ENCODE data around the gene DROSHA. TPM values are rescaled to one million over a fixed set of nuclear protein-coding genes. Genes with fewer than 3 reads are reported as not detected.

DROSHA gene
- total and polyA plus RNA-seq, 2 of the 8 experiments (the other 6 are each of a cell fraction or from before 2014, with no cell fraction given) = 65.9 to 122 TPM

GRCh38 chr5:31401691-31402090 lies 130.2 kb downstream of the DROSHA start:
- Histone ChIP-seq H3K56ac (replicated peaks; ENCODE audit: insufficient read length, low read depth, low read length) (no peak overlapping the region), H3K79me2 (ENCODE audit: control insufficient read depth in 1 of 2, insufficient read depth in 2 of 2, low read length in 2 of 2) (no peaks in the 10 kb centered on the region), H2BK15ac (ENCODE audit: low read length) (no peak overlapping the region), H3K14ac (ENCODE audit: insufficient read length) (no peak overlapping the region), H3K27ac (ENCODE audit: low read depth, low read length) (no peak overlapping the region), H2BK120ac (replicated peaks; ENCODE audit: low read depth, low read length) (no peak overlapping the region), H3K18ac (ENCODE audit: extremely low read depth, low read length) (no peak overlapping the region), H3K23ac (ENCODE audit: insufficient read length) (no peak overlapping the region), H3K4me3 (ENCODE audit: extremely low read depth in 1 of 4, insufficient read depth in 2 of 4, low read depth in 3 of 4, low read length in 4 of 4) (no peak overlapping the region), H3K4me2 (ENCODE audit: insufficient read depth in 1 of 2, low read depth in 2 of 2, low read length in 2 of 2) (no peak overlapping the region), H2BK5ac (ENCODE audit: low read depth, low read length) (no peak overlapping the region), H2AFZ (ENCODE audit: low read length) (no peak overlapping the region), H4K91ac (replicated peaks; ENCODE audit: insufficient read length, low read length) (no peak overlapping the region), H3K79me1 (ENCODE audit: low read depth, low read length) (no peaks in the 10 kb centered on the region), H2BK12ac (ENCODE audit: low read depth, low read length) (no peak overlapping the region), H4K5ac (ENCODE audit: insufficient read length, low read depth, low read length) (no peak overlapping the region), H2AK5ac (ENCODE audit: low read depth, low read length) (no peak overlapping the region), H4K20me1 (replicated peaks in 1 of 2; ENCODE audit: control insufficient read depth in 1 of 2, insufficient read depth in 2 of 2, low read length in 2 of 2) (no peaks in the 10 kb centered on the region), H3K36me3 (ENCODE audit: control insufficient read depth in 2 of 4, insufficient read depth in 4 of 4, low read length in 3 of 4) (peaks cover 2 to 24% (median 12%) of the 10 kb centered on the region in 4 experiments; a peak in 6 of 8 replicates), H3K9me3 (ENCODE audit: insufficient read depth in 2 of 2, low read depth in 1 of 2, low read length in 1 of 2) (no peaks in the 10 kb centered on the region), H3K23me2 (ENCODE audit: low read depth, low read length) (no peaks in the 10 kb centered on the region), H4K8ac (ENCODE audit: extremely low read depth, insufficient read depth, low read length) (no peak overlapping the region), H3K4ac (replicated peaks; ENCODE audit: insufficient read length, low read depth, low read length) (no peak overlapping the region), H2BK20ac (ENCODE audit: low read length) (no peak overlapping the region), H3K4me1 (replicated peaks in 1 of 4; ENCODE audit: control insufficient read depth in 3 of 4, insufficient read depth in 4 of 4, low read length in 3 of 4) (peaks cover 0 to 9% (median 1%) of the 10 kb centered on the region in 4 experiments; a peak in 2 of 7 replicates), H3K27me3 (replicated peaks in 1 of 4; ENCODE audit: control insufficient read depth in 3 of 4, extremely low read depth in 1 of 4, insufficient read depth in 3 of 4, low read length in 3 of 4) (no peaks in the 10 kb centered on the region), H3K9ac (replicated peaks in 1 of 4; ENCODE audit: extremely low read depth in 1 of 4, low read depth in 3 of 4, low read length in 3 of 4) (no peak overlapping the region)
- POLR2A ChIA-PET (ENCODE audit: partially characterized antibody) = no interaction called here
- CTCF ChIA-PET (ENCODE audit: partially characterized antibody) = interaction anchor here (0.6 kb wide), 1 partner anchor 755 kb away, joined by 3 read pairs; no protein-coding TSS in a partner anchor
- WGBS, 2 experiments (ENCODE audit: extremely low coverage in 1 of 2, insufficient coverage in 1 of 2, insufficient read length in 1 of 2, insufficient replicate concordance in 2 of 2, low coverage in 1 of 2, low lambda C conversion rate in 2 of 2, missing lambda C conversion rate in 1 of 2) = 71% methylated on average over 3 of the region's 3 CpGs; no CpG with 5 or more reads in 1 of the 2 experiments
- DNase-seq (ENCODE audit: low read depth in 1 of 2, low spot score in 2 of 2) = no peak
- FAIRE-seq = no peak
- TF ChIP-seq TEAD4 (IDR thresholded peaks at IDR 0.05; ENCODE audit: low read depth, low read length) = no peak
- TF ChIP-seq ATF2 (IDR thresholded peaks at IDR 0.05; ENCODE audit: low read length) = no peak
- no peak for TF ChIP-seq NRF1 (IDR thresholded peaks at IDR 0.05; ENCODE audit: low read depth, low read length)
- no peak for TF ChIP-seq SP2 (IDR thresholded peaks at IDR 0.05; ENCODE audit: low read length)
- no peak for TF ChIP-seq TBP (IDR thresholded peaks at IDR 0.05; ENCODE audit: low read depth, low read length)
- TF ChIP-seq EGR1 (IDR thresholded peaks at IDR 0.05; ENCODE audit: borderline replicate concordance, low read depth, low read length) = no peak
- TF ChIP-seq SP4 (IDR thresholded peaks at IDR 0.05; ENCODE audit: low read length) = no peak
- TF ChIP-seq RBBP5 (IDR thresholded peaks at IDR 0.05; ENCODE audit: borderline replicate concordance, low read depth, low read length) = no peak
- TF ChIP-seq HDAC6 (IDR thresholded peaks at IDR 0.05; ENCODE audit: low read depth, low read length) = no peak
- TF ChIP-seq BCL11A (IDR thresholded peaks at IDR 0.05; ENCODE audit: low read depth in 2 of 2, low read length in 2 of 2) = no peak
- no peak for TF ChIP-seq CBX5 (IDR thresholded peaks at IDR 0.05; ENCODE audit: low read depth, low read length)
- TF ChIP-seq CHD1 (IDR thresholded peaks at IDR 0.05; ENCODE audit: low read depth, low read length) = no peak
- TF ChIP-seq PHF8 (conservative IDR thresholded peaks at IDR 0.05; ENCODE audit: low read depth, low read length) = no peak
- no peak for TF ChIP-seq MAFK (IDR thresholded peaks at IDR 0.05; ENCODE audit: low read depth, low read length)

Measured in H1 (cell line).